GM12891 (cell line): Measurements from ENCODE around the gene ATG10.
"Not testable (repeated sequence)": the region's sequence is repeated elsewhere in the genome, so short reads cannot be mapped to it uniquely, and the experiment has no call there.

ENCODE experiments used
- DNase-seq: peaks from one replicate; pipeline ENCODE4 v3.0.0; 2011; ENCODE audit warnings: low spot score; ENCODE audit not compliant: insufficient read length
- FAIRE-seq: peaks from 2 replicates; lab custom pipeline; 2011; peaks lifted over from hg19 to GRCh38; lab: Jason Lieb, UNC
- PAX5 ChIP-seq: IDR thresholded peaks from 2 replicates; pipeline ENCODE4 v1.6.1; 2011; ENCODE audit warnings: low read length, moderate library complexity, mild to moderate bottlenecking; ENCODE audit not compliant: insufficient read depth, severe bottlenecking
- POLR2A ChIP-seq: IDR thresholded peaks from 2 replicates; pipeline ENCODE4 v1.6.1; 2011; ENCODE audit warnings: low read depth, low read length, control low read depth
- POLR2AphosphoS5 ChIP-seq: IDR thresholded peaks from 2 replicates; pipeline ENCODE4 v1.6.1; 2011; ENCODE audit warnings: low read depth, low read length, control low read depth
- POU2F2 ChIP-seq: IDR thresholded peaks from 2 replicates; pipeline ENCODE4 v1.6.1; 2011; ENCODE audit warnings: low read depth, mild to moderate bottlenecking, control low read depth, low read length, moderate library complexity
- SPI1 ChIP-seq: IDR thresholded peaks from 2 replicates; pipeline ENCODE4 v1.6.1; 2011; ENCODE audit warnings: low read depth, low read length, control low read depth
- TAF1 ChIP-seq: IDR thresholded peaks from 2 replicates; pipeline ENCODE4 v1.6.1; 2011; ENCODE audit warnings: low read depth, low read length, control low read depth

Gene ATG10

DNA sequence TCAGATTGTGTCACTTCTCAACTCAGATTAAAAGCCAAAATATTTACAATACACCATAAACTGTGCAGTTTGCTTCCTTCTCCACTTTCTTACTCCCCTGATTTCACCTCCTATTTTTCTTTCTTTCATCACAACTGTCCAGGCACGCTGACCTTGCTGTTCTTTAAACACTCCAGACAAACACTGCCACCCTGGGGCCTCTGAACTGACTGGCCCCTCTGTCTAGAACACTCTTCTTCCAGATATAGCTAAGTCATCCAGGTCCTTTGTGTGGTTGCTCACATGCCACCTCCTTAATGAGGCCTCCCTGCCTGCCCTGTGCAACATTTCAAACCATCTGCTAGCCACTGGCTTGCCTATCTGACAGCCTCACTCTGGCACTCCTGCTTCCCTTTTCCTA lies 46.6 kb downstream of the ATG10 start:
- no peak for DNase-seq
- FAIRE-seq, result no peak
- TF ChIP-seq POLR2A (no peak), SPI1 (no peak), PAX5 (no peak), POLR2AphosphoS5 (no peak), TAF1 (no peak), POU2F2 (no peak)

DNA sequence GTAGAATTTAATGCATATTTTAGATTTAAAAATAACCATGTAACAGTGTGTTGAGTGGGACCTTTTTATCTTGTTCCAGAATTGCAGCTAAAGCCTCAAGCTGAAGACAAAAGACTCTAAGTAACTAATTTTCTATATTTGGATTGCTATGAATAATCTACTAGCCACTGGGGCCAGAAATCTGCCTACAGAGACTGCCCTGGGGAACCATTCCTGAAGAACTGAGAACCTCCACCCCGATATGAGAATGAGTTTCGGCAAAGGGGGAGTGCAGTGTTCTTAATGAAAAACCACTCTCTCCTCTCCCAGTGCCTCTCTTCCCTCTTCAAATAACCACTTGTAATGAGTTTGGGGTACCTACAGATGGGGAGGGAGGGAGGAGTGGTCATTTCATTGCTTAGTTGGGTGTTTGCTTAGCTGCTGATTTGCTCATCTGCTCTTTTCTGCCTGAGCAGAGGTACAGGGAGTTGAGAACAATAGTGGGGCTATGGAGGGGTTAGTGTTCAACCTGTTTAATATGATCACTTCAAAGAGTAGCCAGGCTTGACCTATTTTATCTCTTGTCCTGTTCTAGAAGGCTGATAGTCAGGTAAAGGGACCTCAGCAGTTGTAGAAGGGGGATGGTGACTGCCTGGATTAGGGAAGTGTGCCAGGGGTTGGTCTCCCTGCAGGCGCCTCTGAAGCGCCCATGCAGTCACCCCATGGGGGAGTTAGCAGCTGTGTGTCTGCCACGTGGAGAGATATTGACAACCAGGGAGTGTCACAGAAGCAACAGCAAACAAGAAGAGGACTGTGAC lies 47.7 kb downstream of the ATG10 start:
- TF ChIP-seq POLR2AphosphoS5 (no peak), TAF1 (no peak), POLR2A (no peak), POU2F2 (no peak), PAX5 (no peak), SPI1 (no peak; the same call in 1 of the 2 replicates)
- FAIRE-seq (no peak), DNase-seq (no peak)

GRCh38 chr5:82022499-82022898 lies 50.7 kb downstream of the ATG10 start:
- DNase-seq, result no peak
- TF ChIP-seq POLR2AphosphoS5 (no peak), POU2F2 (no peak)
- FAIRE-seq, result no peak

DNA sequence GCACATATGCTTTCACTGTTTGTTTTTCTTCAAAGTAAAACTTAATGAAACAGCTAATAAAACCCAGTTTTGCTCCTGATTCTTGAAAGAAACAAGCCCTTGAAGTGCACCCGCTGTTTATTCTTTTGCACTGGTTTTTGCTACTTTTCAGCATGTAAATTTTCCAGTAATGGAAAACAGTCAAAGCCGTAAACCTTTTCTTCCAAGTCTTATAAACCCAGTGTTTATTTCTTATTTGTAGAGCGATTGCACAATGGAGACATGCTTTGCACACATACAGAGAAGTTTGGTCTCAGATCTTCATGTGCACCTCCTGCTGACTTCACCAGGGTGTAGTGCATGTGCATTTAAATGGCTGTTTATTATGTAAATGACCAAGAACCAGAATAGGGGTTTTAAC lies 51.8 kb downstream of the ATG10 start:
- TF ChIP-seq POLR2AphosphoS5 (no peak), PAX5 (no peak), POU2F2 (no peak), POLR2A (no peak), SPI1 (no peak), TAF1 (no peak)
- DNase-seq (no peak), FAIRE-seq (no peak)

DNA sequence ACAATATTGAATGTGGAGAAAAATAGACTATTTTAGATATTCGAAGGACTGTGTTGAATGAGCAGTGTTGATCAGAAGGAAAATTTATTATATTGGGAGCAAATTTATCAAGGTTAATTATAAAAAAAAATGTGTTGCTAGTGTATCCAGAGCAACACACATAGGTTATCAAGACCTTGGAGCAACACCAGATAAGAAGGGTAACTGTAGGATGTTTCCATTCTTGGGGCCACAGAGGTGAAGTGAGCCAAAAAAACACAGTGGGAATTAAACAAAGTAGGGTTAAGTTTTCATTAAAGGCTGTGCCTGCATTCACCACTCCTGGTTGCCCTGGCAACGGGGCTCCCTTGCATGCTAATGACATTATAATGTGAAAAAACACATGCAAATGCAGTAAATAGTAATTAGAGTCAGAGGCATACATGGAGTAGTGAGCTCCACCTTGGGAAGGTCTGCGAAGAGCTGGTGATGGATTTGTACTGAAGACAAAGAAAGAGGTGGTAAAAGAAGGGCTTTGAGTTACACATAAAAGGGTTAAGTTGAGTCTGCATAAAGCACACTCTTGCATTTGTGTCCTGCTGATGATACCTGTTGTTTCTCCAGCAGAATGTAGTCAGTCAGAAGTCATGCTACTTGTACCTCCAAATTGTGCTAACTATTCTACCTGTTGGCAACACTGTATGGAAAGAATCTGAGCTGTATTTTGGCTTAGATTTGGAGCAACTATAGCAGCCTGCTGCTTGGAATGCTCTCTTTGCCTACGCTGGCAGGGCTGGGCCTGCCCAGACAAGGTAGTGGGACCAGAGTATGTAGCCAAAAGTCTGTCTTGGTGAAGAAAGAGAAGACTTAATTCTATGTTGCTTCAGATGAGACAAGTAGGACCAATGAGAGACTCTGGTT lies 59.6 kb downstream of the ATG10 start:
- peak; percentile 9 for FAIRE-seq
- TF ChIP-seq POLR2AphosphoS5, result no peak
- TF ChIP-seq POLR2A, result no peak
- no peak for TF ChIP-seq TAF1
- no peak for TF ChIP-seq SPI1
- TF ChIP-seq PAX5, result no peak
- no peak for TF ChIP-seq POU2F2
- DNase-seq, result no peak

DNA sequence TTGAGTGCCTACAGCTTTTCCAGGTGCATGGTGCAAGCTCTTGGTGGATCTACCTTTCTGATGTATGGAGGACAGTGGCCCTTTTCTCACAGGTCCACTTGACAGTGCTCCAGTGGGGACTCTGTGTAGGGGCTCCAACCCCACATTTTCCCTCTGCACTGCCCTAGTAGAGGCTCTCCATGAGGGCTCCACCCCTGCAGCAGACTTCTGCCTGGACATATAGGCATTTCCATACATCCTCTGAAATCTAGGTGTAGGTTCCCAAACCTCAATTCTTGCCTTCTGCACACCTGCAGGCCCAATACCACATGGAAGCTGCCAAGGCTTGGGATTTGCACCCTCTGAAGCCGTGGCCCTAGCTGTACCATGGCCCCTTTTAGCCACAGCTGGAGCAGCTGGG lies 71.1 kb downstream of the ATG10 start:
- FAIRE-seq, DNase-seq: not testable (repeated sequence)

DNA sequence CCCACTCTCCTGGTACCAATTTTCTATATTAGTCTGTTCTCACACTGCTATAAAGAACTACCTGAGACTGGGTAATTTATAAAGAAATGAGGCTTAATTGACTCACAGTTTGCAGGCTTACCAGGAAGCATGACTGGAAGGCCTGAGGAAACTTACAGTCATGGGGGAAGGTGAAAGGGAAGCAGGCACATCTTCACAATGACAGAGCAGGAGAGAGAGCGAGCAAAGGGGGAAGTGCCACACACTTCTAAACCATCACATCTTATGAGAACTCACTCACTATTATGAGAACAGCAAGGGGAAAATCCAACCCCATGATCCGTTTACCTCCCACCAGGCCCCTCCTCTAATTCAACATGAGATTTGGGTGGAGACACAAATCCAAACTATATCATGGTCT lies 72.2 kb downstream of the ATG10 start:
- DNase-seq (no peak), FAIRE-seq (no peak)
- TF ChIP-seq POLR2AphosphoS5 (no peak), TAF1 (no peak), PAX5 (no peak), POLR2A (no peak), POU2F2 (no peak), SPI1 (peak; percentile 17; the same call in 1 of the 2 replicates)

GRCh38 chr5:82045554-82046275 lies 73.9 kb downstream of the ATG10 start:
- no peak for DNase-seq
- FAIRE-seq, result no peak
- TF ChIP-seq PAX5 (no peak), SPI1 (no peak), POU2F2 (no peak), TAF1 (no peak), POLR2AphosphoS5 (no peak), POLR2A (no peak)

GRCh38 chr5:82046276-82046647 lies 74.4 kb downstream of the ATG10 start:
- FAIRE-seq, result no peak
- DNase-seq, result no peak
- TF ChIP-seq PAX5 (no peak), POLR2A (no peak), SPI1 (no peak), POLR2AphosphoS5 (no peak), POU2F2 (no peak), TAF1 (no peak)

DNA sequence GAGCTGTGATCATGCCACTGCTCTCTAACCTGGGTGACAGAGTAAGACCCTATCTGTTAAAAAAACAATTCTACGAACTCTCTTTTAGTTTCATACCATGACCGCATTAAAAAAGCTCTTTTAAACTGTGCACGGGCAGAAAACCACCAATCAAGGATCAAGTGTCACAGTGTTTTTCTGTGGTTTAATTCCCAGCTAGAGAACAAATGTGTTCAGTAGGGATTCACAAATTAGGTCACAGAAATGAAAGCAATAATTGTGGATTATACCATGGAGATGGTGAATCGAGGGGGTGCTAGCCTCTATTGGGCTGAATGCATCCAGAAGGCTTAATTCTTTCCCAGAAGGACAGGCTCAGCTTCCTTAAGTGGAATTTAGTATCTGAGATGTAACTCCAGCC lies 79.1 kb downstream of the ATG10 start:
- DNase-seq (no peak), FAIRE-seq (no peak)
- no peak for TF ChIP-seq POU2F2
- TF ChIP-seq TAF1, result no peak
- TF ChIP-seq POLR2A, result no peak
- no peak for TF ChIP-seq POLR2AphosphoS5
- TF ChIP-seq SPI1, result no peak
- TF ChIP-seq PAX5, result no peak
